Glomerular visceral epithelial cell (primary cell): ENCODE results near the gene RAD23A.
"Not testable (repeated sequence)": the region's sequence is repeated elsewhere in the genome, so short reads cannot be mapped to it uniquely, and the experiment has no call there.

Source experiments
- DNase-seq: peaks from one replicate; pipeline ENCODE4 v3.0.0-alpha.2; 2016; ENCODE audit errors: extremely low spot score

RAD23A gene

DNA sequence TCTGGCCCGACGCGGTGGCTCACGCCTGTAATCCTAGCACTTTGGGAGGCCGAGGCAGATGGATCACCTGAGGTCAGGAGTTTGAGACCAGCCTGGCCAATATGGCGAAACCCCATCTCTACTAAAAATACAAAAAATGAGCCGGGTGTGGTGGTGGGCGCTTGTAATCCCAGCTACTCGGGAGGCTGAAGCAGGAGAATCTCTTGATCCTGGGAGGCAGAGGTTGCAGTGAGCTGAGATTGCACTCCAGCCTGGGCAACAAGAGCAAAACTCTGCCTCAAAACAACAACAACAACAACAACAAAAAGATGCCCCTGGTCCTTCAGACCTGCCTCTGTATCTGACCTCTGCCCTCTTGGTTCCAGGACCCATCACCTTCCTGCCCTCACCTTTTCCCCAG, 9.9 kb downstream of the RAD23A start:
- DNase-seq, result not testable (repeated sequence)

DNA sequence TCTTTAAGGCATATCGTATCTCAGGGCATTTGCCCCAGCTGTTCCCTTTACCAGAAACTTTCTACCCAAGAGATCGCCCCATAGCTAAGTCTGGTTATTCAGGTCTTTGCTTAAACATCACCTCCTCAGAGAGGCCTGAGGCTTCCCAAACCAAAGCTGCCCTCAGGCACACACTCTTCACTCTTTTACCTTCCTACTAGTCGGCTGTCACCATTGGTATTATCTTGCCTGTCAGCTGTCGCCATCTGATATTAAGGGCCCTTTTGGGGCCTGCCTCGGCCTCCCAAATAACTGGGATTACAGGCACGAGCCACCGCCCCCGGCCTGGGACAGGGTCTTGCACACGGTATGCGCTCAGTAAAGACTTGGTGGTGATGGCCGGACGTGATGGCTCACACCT, 10.3 kb downstream of the RAD23A start:
- DNase-seq, result no peak

DNA sequence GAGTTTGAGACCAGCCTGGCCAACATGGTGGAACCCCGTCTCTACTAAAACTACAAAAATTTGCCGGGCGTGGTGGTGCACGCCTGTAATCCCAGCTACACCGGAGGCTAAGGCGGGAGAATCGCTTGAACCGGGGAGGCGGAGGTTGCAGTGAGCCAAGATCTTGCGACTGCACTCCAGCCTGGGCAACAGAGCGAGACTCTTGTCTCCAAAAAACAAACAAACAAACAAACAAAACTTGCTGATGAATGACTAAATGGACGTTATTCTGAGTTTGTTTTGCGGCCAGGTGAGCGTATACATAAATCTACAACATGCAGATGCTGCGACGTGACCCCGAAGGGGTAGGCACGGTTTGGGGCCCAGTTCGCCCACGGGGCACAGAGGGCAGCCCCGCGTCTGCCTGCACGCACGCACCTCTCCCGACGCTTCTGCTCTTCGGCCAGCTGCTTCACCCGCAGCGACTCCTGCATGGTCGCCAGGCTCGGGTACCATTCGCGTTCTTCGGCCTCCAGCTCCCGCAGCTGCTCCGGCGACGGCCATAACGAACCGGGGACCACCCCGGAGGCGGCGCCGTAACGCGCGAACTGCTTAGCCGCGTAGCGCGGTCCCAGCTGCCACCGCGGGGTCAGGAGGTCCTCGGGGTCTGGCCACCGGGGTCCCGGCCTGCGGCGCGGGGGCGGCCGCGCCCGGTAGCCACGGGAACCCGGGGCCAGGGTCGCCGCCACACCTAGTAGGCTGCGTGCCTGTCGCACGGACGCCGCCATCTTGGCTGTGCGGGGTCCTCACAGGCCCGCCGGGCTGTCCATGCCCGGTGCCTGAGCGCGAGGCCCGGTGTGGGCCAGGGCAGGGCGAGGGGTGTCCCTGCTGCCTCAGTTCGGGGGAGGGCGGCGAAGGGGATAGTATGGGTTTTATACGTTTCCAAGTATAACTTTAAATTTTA, 11.1 kb downstream of the RAD23A start, which contains the start of gene GADD45GIP1:
Gene GADD45GIP1 (minus strand): TSS at position 778 of the 943 bp plus-strand sequence. CDS start 11 bp downstream, at position 767.
- peak; percentile 81 for DNase-seq

DNA sequence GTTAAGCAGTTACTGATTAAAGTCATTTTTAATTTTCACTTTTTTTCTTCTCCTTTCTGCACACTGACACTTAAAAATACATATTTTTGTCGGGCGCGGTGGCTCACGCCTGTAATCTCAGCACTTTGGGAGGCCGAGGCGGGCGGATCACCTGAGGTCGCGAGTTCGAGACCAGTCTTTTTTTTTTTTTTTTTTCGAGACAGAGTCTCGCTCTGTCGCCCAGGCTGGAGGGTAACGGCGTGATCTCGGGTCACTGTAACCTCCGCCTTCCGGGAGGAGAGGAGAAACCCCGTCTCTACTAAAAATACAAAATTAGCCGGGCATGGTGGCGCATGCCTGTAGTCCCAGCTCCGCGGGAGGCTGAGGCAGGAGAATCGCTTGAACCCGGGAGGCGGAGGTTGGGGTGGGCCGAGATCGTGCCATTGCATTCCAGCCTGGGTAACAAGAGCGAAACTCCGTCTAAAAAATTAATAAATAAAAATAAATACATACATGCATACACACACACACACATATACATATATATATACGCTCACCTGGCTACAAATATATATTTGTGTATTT, 11.8 kb downstream of the RAD23A start:
- DNase-seq, result not testable (repeated sequence)

DNA sequence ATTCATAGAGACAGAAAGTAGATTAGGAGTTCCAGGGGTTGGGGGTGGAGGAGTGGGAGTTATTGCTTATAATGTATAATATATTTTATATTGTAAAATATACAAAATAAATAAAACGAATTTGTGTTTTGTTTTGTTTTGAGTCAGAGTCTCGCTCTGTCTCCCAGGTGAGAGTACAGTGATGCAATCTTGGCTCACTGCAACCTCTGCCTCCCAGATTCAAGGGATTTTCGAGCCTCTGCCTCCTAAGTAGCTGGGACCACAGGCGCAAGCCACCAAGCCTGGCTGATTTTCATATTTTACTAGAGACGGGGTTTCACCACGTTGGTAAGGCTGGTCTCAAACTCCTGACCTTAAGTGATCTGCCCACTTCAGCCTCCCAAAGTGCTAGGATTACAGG, 13.8 kb downstream of the RAD23A start:
- no peak for DNase-seq

DNA sequence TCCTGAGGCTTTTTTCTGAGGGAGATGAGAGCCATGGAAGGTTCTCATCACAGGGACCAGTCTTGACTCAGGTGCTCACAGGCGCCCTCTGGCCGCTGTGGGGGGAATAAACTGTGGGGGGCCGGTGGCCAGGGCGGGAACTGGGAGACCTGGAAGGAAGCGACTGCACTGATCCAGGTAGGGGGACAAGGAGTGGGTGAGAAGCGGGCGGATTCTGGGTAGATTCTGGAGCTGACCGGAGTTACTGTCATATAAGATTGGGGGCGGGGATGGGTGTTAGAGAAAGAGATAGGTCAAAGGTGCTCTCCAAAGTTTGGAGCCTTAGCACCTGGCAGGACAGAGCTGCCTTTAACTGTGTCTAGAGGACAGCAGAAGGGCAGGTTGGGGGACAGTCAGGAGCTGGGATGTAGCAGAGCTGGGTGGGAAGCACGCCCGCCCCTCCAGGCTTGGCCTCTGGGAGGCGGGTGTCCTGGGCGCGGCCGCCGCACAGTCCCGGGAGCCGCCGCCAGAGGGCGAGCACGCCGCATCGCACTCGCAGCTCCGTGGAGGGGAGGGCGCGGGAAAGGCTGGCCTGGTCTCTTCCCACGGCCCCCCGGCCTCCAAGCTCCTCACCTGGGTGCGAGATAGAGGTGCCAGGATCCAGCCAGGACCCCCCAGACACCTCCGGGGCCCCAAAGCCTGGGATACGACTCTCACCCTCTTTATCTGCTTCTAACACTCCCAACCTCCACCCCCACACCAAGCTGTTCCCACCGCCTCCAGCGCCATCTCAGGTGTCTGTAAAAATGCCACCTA, 19.6 kb downstream of the RAD23A start:
- DNase-seq, result peak; percentile 85

DNA sequence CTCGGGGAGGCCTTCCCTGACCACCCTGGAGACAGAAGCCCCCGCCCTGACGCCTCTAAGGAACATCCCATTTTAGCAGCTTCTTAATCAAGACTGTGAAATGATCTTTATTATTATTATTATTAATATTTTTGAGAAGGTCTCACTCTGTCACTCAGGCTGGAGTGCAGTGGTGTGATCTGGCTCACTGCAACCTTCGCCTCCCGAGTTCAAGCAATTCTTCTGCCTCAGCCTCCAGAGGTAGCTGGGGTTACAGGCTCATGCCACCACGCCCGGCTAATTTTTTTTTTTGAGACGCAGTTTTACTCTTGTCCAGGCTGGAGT, 20.1 kb downstream of the RAD23A start:
- DNase-seq, result no peak

DNA sequence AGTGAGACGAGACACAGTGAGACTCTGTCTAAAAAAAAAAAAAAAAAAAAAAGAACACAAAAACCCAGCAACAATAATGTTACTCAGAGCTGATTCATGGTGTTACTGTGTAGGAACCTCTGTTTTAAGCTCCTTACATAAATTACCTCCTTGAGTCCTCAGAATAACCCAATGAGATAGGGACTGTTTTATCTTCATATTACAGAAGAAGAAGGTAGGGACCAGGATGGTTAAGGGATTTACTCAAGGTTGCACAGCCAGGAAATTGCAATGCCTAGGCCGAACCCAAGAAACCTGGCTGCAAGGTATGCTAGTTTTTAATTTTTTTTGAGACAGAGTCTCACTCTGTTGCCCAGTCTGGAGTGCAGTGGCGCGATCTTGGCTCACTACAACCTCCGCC, 22.2 kb downstream of the RAD23A start:
- no peak for DNase-seq

DNA sequence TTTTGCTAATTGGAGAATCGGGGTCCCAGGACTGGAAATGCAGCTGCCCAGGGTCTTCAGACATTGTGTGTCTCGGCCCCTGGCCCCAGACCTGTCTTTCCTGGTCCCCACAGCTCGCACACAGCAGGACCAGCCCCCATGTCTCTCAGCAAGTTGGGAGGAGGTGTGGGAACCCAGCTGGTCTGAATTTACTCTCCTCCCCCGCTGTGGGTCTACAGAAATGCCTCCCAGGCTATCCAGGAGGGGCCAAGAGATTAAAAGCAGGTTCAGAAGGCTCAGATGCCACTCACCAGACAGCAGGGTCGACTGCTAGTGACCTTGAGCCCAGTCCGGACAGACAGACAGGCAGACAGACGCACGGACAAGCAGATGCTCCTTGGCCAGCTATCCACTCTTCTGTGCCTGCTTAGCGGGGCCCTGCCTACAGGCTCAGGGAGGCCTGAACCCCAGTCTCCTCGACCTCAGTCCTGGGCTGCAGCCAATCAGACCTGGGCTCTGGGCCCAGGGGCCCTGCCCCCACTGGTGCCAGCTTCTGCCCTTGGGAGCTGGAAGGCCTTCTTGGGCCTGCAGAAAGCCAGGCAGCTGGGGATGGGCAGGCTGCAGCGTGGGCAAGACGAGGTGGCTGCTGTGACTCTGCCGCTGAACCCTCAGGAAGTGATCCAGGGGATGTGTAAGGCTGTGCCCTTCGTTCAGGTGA, 23.8 kb downstream of the RAD23A start, which contains the start of gene DAND5:
Gene DAND5 (plus strand): TSS at position 285 of the 697 bp plus-strand sequence. CDS start 85 bp downstream, at position 370.
- no peak for DNase-seq

DNA sequence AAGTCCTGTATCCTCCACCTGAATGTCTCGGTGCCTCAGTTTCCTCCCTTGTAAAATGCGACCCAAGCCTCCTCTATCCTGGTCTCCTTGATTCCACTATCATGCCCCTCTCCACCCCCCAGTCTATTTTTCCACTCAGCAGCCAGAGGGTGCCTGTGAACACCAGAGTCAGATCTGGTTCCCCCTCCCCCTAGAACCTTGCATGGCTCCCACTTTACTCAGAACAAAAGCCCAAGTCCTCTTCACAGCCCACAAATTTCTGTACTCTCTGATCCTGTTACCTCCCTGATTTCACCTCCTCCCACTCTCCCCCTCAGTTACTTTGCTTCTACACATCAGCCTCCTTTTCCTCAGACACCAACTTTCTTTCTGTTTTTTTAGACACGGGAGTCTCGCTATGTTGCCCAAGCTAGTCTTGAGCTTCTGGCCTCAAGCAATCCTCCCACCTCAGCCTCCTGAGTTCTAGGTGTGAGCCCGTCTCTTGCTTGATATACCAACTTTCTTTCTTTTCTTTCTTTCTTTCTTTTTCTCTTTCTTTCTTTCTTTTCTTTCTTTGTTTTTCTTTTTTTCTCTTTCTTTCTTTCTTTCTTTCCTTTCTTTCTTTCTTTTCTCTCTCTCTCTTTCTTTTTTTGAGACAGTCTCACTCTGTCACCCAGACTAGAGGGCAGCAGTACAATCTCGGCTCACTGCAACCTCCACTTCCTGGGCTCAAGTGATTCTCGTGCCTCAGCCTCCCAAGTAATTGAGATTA, 24.6 kb downstream of the RAD23A start:
- DNase-seq, result no peak

DNA sequence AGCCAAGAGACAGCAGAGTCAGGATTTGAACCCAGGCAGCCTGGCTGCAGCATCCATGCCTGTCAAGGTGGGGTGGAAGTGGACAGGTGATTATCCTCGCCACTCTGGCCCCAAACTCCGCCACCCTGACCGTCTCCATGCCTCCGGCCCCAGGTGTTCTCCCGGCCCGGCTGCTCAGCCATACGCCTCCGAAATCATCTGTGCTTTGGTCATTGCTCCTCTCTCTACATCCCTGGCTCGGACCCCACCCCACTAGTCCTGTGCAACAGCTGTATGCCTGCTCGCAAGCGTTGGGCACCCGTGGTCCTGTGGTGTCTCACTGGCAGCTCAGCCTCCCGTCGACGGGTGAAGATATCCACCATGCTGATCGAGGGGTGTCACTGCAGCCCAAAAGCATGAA, 27.6 kb downstream of the RAD23A start:
- DNase-seq, result no peak

DNA sequence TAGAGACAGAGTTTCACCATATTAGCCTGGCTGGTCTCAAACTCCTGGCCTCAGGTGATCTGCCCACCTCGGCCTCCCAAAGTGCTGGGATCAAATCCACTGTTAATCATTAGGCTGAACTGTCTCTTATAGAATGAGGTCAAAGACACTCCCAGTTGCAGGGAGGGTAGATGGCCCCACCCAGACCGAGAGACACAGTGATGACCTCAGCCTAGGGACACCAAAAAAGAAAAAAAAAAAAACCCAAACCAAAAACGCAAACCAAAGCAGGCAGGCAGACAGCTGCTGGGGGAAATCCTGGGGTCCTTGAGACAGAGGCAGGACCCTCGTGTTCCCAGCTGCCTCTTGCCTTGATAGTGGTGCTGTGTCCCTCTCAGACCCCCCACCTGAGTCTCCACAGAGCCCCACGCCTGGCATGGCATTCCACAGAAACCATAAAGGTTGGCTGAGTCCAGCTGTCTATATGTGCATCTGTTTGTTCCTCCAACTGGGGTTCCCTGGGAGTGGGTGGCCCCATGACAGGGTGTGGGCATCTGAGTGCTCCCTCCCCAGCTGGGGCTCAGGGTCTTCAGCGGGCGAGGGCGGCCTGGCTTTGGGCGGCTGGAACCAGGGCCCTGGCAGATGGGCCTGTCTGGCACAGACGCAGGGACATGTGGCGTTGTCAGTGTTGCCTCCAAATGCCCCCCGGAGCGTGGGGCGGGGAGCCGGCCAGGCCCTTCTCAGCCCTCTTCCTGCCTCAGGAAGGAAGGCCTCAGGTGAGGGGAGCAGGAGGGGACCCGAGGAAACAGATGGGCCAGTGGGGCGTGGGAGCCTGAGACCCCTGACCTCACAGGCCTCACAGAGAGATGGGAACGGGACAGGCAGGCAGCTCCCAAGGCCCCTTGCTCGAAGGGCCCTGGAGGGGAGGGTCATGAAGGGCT, 28.9 kb downstream of the RAD23A start:
- peak; percentile 53 for DNase-seq

DNA sequence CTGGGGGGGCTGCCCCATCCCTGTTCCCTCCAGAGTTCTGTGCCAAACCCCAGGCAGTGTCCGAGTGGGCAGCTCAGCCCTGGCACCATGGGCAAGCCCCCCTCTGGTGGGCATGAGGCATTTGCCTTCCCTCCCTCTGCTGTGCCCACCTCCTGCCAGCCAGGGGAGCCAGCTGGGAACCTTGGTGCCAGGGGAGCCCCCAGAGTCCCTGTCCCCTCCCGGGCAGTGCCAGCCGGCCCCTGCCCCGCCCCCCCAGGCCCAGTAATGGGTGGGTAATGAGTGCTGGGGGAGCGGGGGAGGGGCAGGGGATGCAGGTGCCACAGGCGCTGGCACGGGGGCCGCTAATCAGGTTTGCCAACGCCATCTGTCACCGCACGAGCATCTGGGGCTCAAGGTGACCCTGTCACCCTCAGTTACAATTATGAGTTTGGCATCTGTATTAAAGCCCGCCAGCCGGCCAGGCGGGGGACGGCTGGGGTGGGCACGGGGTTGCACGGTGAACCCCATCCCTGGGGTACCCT, 29.6 kb downstream of the RAD23A start:
- no peak for DNase-seq

DNA sequence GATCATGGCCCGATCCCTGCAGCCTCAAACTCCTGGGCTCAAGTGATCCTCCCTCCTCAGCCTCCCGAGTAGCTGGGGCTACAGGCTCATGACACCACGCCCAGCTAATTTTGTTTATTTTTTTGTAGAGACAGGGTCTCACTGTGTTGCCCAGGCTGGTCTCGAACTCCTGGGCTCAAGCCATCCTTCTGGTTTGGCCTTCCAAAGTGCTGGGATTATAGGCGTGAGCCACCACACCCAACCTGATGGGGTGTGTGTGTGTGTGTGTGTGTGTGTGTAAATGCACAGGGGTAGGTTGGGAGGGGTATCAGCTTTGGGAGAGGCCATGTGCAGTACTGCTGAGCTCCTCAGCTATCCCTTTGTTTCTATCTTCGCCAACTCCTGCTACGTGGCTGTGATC, 30.4 kb downstream of the RAD23A start:
- not testable (repeated sequence) for DNase-seq

DNA sequence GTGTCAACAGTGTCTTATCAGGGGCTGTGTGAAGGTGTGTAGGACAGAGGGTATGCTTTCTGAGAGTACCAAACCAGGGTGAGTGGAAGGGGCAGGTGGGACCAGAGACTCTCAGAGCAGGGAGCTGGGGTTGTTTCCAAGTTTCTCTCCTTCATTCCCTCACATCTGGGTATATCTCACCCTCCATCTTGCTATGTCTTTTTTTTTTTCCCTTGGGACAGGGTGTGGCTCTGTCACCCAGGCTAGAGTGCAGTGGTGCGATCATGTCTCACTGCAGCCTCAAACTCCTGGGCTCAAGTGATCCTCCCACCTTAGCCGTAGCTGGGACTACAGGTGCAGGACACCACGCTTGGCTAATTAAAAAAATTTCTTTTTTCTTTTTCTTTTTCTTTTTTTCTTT, 34.3 kb downstream of the RAD23A start:
- DNase-seq, result no peak

DNA sequence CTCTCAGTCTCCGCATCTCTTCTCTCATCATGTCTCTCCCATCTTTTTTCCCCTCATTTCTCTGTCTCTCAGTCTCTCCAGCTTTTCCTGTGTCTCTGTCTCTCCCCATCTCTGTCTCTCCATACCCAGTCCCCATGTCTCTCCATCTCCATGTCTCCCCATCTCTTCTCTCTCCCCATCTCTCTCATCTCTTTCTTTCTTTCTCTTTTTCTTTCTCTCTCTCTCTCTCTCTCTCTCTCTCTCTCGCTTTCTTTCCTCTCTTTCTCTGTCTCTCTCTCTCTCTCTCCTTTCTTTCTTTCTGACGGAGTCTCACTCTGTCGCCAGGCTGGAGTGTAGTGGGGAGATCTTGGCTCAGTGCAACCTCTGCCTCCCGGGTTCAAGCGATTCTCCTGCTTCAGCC, 37.0 kb downstream of the RAD23A start:
- DNase-seq, result no peak

DNA sequence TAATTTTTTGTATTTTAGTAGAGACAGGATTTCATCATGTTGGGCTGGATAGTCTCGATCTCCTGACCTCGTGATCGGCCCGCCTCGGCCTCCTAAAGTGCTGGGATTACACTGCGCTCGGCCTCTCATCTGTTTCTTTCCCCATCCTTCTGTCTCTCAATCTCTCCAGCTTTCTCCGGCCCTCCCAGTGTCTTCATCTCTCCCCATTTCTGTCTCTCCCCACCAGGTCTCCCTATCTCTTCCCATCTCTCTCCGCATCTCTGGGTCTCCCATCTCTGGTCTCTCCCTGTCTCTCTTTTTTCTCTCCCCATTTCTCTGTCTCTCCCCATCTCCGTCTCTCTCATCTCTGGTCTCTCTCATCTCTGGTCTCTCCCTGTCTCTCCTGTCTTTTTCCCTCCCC, 37.4 kb downstream of the RAD23A start:
- no peak for DNase-seq

DNA sequence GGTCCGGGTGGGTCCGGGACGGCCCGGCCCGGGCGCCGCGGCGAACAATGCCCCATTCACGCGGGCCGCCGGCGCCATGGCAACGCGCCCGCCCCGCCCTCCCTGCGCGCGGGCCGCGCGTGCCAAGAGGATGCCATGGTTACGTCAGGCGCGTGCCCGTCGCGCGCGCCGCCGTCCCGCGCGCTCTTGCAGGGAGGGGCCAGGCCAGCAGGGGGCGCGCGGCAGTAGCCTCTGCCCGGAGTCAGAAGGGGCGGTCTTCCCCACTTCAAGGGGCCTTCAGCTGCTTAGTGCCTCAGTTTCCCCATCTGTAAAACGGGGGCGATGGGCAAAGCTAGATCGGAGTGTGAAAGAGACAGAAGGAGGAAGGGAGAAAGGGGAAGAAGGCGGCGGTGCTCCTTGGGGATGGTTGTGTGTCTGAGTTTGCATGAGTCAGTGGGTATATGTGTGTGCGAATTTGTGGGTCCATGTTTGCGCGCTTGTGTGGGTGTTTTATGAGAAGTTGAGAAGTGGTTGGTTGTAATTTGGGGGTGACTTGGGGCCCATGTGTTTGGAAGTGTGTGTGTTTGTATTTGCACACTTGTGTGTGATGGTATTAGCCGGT, 38.0 kb downstream of the RAD23A start:
- DNase-seq, result peak; percentile 84

DNA sequence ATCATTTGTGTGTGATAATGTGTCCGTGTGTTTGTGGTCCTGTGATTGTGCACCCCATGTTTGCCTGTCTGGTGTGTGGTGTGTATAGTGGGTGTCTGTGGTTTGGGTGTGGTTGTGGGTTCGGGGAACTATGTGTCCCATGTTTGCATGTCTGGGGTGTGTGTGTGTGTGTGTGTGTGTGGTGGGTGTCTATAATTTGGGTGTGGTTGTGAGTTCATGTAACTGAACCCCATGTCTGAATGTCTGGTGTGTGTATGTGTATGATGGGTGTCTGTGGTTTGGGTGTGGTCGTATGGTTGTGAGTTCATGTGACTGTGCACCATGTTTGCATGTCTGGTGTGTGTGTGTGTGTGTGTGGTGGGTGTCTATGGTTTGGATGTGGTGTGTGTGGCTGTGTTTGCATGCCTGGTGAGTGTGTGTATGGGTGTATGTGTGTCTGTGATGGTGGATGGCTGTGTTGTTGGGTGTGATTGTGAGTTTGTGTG, 38.5 kb downstream of the RAD23A start:
- DNase-seq, result no peak
